ENCODE results near the gene ALDH1L1.

DNA sequence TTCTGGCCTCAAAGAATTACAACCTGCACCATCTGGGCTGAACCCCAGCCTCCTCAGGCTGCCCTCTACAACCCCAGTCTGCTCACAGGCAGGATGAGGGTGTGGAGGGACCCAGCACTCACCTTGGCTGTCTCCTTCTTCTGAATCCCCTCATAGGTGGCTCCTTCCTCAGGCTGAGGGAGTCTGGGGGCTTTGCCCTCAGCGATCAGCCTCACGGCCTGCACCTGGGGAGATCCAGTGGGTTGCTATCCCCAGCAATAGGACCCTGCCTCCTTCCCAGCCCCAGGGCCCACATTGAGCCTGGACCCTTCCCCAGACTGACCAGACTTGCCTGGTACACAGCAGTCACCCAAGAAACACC is 25.1 kb downstream of the ALDH1L1 start:
- TF ChIP-seq, protein P1, sequence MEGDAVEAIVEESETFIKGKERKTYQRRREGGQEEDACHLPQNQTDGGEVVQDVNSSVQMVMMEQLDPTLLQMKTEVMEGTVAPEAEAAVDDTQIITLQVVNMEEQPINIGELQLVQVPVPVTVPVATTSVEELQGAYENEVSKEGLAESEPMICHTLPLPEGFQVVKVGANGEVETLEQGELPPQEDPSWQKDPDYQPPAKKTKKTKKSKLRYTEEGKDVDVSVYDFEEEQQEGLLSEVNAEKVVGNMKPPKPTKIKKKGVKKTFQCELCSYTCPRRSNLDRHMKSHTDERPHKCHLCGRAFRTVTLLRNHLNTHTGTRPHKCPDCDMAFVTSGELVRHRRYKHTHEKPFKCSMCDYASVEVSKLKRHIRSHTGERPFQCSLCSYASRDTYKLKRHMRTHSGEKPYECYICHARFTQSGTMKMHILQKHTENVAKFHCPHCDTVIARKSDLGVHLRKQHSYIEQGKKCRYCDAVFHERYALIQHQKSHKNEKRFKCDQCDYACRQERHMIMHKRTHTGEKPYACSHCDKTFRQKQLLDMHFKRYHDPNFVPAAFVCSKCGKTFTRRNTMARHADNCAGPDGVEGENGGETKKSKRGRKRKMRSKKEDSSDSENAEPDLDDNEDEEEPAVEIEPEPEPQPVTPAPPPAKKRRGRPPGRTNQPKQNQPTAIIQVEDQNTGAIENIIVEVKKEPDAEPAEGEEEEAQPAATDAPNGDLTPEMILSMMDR (IDR thresholded peaks at IDR 0.05; ENCODE audit: insufficient read depth, low read length, poor library complexity, severe bottlenecking): no peak
- TF ChIP-seq EZH2phosphoT487 (conservative IDR thresholded peaks at IDR 0.05; ENCODE audit: low read length): no peak

All from SU-DHL-6 (cell line).